ENCODE results near the gene CAPN13. TPM values are rescaled to one million over a fixed set of nuclear protein-coding genes. Genes with fewer than 3 reads are reported as not detected.

The CAPN13 gene
- total RNA-seq, 1 experiment from 2014 or later, result 5.7 TPM

GRCh38 chr2:30688956-30689401 is 118.3 kb downstream of the CAPN13 start:
- Histone ChIP-seq H3K18ac (ENCODE audit: insufficient read length, low read depth, low read length) (no peak overlapping the region), H4K20me1 (ENCODE audit: control insufficient read depth, insufficient read depth, insufficient read length) (no peaks in the 10 kb centered on the region), H2BK15ac (ENCODE audit: low read depth, low read length) (no peak overlapping the region), H3K56ac (ENCODE audit: insufficient read length, low read depth, low read length) (no peak overlapping the region), H3K9ac (ENCODE audit: extremely low read depth, insufficient read length, low read length) (no peak overlapping the region), H3K4me1 (ENCODE audit: insufficient read depth, low read length) (no peaks in the 10 kb centered on the region), H4K91ac (ENCODE audit: insufficient read length, low read depth, low read length) (no peak overlapping the region), H2BK20ac (ENCODE audit: low read depth, low read length, poor library complexity, severe bottlenecking) (no peak overlapping the region), H3K23me2 (ENCODE audit: insufficient read length, low read depth, low read length, poor library complexity, severe bottlenecking) (no peaks in the 10 kb centered on the region), H3K23ac (ENCODE audit: insufficient read length, low read depth, low read length) (no peak overlapping the region), H2BK120ac (ENCODE audit: low read depth, low read length, poor library complexity, severe bottlenecking) (no peak overlapping the region), H2AFZ (ENCODE audit: low read length) (no peak overlapping the region), H3K27ac (ENCODE audit: insufficient read length, low read depth, low read length) (no peak overlapping the region), H3K79me1 (ENCODE audit: insufficient read depth, low read depth, low read length, poor library complexity, severe bottlenecking) (no peaks in the 10 kb centered on the region), H3K14ac (ENCODE audit: insufficient read depth, low read length) (no peak overlapping the region), H3T11ph (ENCODE audit: low read length) (no peak overlapping the region), H3K9me3 (ENCODE audit: control insufficient read depth, low read depth, low read length) (no peaks in the 10 kb centered on the region), H3K4me2 (ENCODE audit: insufficient read depth, insufficient read length, low read length) (no peak overlapping the region), H4K8ac (replicated peaks; ENCODE audit: insufficient read length, low read depth, low read length) (no peak overlapping the region), H4K5ac (ENCODE audit: insufficient read length, low read depth, low read length) (no peak overlapping the region), H2AK5ac (ENCODE audit: insufficient read length, low read length) (no peak overlapping the region), H3K79me2 (ENCODE audit: insufficient read depth, low read length) (no peaks in the 10 kb centered on the region), H3K27me3 (ENCODE audit: insufficient read depth, low read length) (no peaks in the 10 kb centered on the region; the same call in 1 of the 2 replicates), H2BK12ac (ENCODE audit: insufficient read length, low read depth, low read length) (no peak overlapping the region), H3K4ac (ENCODE audit: low read depth, low read length) (no peak overlapping the region), H2BK5ac (ENCODE audit: insufficient read length, low read length) (no peak overlapping the region)
- peaks cover 1% of the 10 kb centered on the region; the same call in 1 of the 2 replicates for H3K27me3 Mint-ChIP-seq (ENCODE audit: low read depth)
- no peaks in the 10 kb centered on the region; a peak in 1 of 7 replicates for H3K36me3 Mint-ChIP-seq (ENCODE audit: insufficient read depth in 1 of 3, low read depth in 3 of 3)
- peaks cover 7 to 9% of the 10 kb centered on the region in 2 experiments; a peak in 3 of 4 replicates for H3K4me1 Mint-ChIP-seq
- no peak for TF ChIP-seq CTCF (conservative IDR thresholded peaks at IDR 0.05)
- no peak overlapping the region for H3K4me3 Mint-ChIP-seq
- no peak overlapping the region; a peak in 1 of 7 replicates for H3K27ac Mint-ChIP-seq
- H3K9me3 Mint-ChIP-seq, result no peaks in the 10 kb centered on the region
- no CpG with 5 or more reads among the region's 4 CpGs for WGBS (ENCODE audit: extremely low coverage, insufficient read length, low lambda C conversion rate)
- DNase-seq, result no peak
